ENCODE results near the gene CRCP.

GRCh38 chr7:66145400-66146104, 30.9 kb downstream of the CRCP start:
- TF ChIP-seq CTCF (conservative IDR thresholded peaks at IDR 0.05 in 1 of 2, IDR thresholded peaks at IDR 0.05 in 1 of 2; ENCODE audit: extremely low read depth in 1 of 2, insufficient read depth in 1 of 2, low read depth in 1 of 2, low read length in 2 of 2) (no peak), EZH2 (IDR thresholded peaks at IDR 0.05; ENCODE audit: borderline replicate concordance, low read length) (no peak)
